ENCODE measurements around the gene SAT2.

SAT2 gene

GRCh38 chr17:7589891-7590691 is 37.5 kb downstream of the SAT2 start, which contains the start of gene SOX15:
Gene SOX15, minus strand, starts transcription at chr17:7590094. Its CDS starts 418 bp downstream, at chr17:7589676.
- TF ChIP-seq ZFX (IDR thresholded peaks at IDR 0.05), result no peak
- no peak for TF ChIP-seq CTCF (conservative IDR thresholded peaks at IDR 0.05)
- H3K27ac ChIP-seq, result no peak within 1 kb of the TSS

GRCh38 chr17:7589204-7589868 is 38.3 kb downstream of the SAT2 start:
- no peak overlapping the region for H3K27ac ChIP-seq
- no peak for TF ChIP-seq ZFX (IDR thresholded peaks at IDR 0.05)
- TF ChIP-seq CTCF (conservative IDR thresholded peaks at IDR 0.05), result no peak

DNA sequence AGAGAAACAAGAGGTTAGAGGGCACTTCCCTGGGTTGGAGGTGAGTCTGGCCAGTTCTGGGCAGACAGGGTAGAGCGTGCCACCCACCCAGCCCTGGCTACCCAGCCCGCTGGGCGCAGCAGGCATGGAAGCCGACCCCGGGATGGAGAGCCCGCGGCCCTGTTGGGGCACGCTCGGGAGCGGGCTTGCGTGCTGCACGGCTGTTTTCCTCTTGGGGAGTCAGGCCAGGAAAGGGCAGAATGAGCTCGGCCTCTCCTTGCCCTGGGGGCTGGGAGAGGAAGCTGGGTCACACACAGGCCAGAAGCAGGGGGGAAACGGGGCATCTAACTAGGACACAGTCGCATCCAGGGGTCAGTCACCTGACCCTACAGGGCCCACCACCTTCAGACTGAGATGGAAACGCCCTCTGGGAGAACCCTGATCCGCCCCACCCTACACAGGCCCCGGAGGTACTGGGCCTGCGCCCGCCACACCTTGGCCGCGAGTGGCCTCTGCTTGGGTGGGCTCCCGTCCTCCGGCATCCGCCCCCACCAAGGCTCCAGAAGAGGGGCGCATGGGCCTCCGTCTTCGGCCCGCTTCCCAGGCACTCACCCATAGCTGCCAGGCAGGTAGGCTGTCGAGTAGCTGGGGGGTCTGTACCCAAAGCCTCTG is 38.9 kb downstream of the SAT2 start:
- TF ChIP-seq ZFX (IDR thresholded peaks at IDR 0.05), result no peak

GRCh38 chr17:7587420-7588151 is 40.0 kb downstream of the SAT2 start:
- TF ChIP-seq ZFX (IDR thresholded peaks at IDR 0.05), result no peak
- TF ChIP-seq CTCF (conservative IDR thresholded peaks at IDR 0.05), result no peak
- H3K27ac ChIP-seq, result no peak overlapping the region

More for the DNA sequence above, 38.9 kb downstream of the SAT2 start:
- no peak overlapping the region for H3K27ac ChIP-seq

DNA sequence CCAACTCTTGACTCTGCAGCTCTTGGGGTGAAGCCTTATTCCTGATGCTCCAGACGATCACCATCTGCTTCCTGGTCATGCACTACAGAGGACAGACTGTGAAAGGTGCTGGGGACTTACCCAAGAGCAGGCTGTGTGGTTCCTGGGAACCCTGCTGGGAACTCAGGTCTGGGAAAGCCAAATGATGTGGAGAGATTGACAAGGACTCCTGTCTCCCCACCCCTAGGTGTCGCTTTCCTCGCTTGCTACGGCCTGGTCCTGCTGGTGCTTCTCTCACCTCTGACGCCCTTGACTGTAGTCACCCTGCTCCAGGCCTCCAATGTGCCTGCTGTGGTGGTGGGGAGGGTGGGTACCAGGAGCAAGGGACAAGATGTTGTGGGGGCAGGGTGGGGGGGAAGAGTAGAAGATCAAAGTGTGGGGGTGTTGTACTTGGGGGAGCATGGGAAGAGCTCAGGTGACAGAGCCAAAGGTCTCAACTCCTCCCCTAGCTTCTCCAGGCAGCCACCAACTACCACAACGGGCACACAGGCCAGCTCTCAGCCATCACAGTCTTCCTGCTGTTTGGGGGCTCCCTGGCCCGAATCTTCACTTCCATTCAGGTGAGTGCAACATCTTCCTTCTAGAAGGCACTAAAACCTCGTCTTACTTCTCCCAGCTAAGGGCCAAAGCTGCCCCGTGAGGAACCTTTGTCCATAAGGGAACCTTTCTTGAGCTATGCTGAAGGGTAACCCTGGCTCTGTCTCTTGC is 40.8 kb downstream of the SAT2 start:
- no peak; the same call in 1 of the 2 replicates for TF ChIP-seq CTCF (conservative IDR thresholded peaks at IDR 0.05)
- no peak for TF ChIP-seq ZFX (IDR thresholded peaks at IDR 0.05)
- no peak overlapping the region for H3K27ac ChIP-seq

DNA sequence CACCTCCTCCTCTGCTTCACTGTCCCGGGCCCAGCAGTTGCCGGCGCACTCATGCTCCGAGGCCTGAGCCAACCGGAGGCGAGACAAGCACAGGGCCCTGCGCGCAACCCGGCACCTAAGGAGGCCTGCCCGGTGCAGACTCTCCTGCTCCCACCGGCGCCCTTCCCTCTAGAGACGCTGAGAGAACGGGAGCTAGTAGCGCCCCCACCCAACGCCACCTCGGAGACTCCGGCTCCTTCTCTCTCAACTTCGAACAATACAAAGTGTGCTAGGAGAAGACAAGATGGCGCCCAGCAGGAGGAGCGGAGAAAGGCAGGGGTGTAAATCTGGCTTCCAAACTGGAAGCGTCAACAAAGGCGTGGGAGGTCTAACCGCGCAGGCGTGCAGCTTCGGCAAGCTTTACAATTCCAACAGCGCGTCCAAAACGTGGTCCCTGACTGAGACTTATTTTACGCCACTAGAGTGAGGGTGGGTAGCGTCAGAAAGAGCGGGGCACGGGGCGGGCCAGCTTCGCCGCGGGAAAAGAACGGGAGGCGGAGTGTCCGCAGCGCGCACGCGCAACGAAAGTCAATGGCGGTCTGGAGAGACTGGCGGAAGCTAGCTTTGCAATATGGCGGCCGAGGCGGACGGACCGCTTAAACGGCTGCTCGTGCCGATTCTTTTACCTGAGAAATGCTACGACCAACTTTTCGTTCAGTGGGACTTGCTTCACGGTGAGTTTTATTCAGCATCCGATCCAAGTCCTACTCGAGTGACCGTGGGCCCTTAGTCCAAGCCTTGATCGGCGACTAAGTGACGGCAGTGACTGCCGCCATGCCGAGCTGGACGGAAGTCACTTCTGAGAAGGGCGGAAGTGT is 44.1 kb downstream of the SAT2 start, which contains the start of gene MPDU1:
TSS of gene MPDU1 (plus strand) at position 600 of the 857 bp plus-strand sequence. CDS start at position 611, 11 bp downstream.
- peak within 1 kb of the TSS; percentile 100 for H3K27ac ChIP-seq
- TF ChIP-seq ZFX (IDR thresholded peaks at IDR 0.05) (peak; percentile 92; the same call in 1 of the 2 replicates), CTCF (conservative IDR thresholded peaks at IDR 0.05) (no peak)
